Panc1 (cell line): Measurements from ENCODE around the gene EXOC7.

Source experiments
- POLR2AphosphoS5 ChIP-seq: IDR thresholded peaks from 2 replicates; pipeline ENCODE4 v1.6.1; 2012; ENCODE audit warnings: mild to moderate bottlenecking, low read depth, low read length, moderate library complexity
- TF ChIP-seq, protein P1 (sequence below): fragments of 450-650 bp; IDR thresholded peaks from 2 replicates; pipeline ENCODE4 v1.5.1; 2017; ENCODE audit warnings: mild to moderate bottlenecking

DNA sequence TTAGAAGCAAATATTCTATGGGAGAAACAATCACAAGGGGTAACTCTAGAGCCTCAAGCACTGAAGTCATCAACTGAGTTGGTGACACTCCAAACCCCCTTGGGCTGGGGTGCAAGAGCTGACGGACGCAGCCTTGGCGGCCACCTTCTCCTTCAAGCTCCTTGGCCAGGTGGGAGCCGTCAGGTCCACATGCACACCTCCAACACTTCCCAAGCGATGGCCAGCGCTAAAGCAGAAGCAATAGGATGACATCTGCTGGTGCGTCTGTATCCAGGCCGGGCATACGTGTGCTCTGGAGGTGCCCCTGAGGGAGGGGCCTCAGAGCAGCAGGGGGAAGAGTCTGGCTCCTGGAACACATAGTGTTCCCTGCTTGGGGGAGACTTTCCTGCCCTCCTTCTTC lies 49.6 kb upstream of the EXOC7 start:
- TF ChIP-seq, protein P1, sequence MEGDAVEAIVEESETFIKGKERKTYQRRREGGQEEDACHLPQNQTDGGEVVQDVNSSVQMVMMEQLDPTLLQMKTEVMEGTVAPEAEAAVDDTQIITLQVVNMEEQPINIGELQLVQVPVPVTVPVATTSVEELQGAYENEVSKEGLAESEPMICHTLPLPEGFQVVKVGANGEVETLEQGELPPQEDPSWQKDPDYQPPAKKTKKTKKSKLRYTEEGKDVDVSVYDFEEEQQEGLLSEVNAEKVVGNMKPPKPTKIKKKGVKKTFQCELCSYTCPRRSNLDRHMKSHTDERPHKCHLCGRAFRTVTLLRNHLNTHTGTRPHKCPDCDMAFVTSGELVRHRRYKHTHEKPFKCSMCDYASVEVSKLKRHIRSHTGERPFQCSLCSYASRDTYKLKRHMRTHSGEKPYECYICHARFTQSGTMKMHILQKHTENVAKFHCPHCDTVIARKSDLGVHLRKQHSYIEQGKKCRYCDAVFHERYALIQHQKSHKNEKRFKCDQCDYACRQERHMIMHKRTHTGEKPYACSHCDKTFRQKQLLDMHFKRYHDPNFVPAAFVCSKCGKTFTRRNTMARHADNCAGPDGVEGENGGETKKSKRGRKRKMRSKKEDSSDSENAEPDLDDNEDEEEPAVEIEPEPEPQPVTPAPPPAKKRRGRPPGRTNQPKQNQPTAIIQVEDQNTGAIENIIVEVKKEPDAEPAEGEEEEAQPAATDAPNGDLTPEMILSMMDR = no peak
- TF ChIP-seq POLR2AphosphoS5 = no peak
